ENCODE data around the gene EFCAB11. TPM values are rescaled to one million over a fixed set of nuclear protein-coding genes. Genes with fewer than 3 reads are reported as not detected.

The EFCAB11 gene
- total RNA-seq, 1 donor from 2014 or later = 9.9 TPM

- Mint-ChIP-seq H3K4me3 (no peak overlapping the region), H3K27me3 (ENCODE audit: low read depth) (no peaks in the 10 kb centered on the region), H3K27ac (no peak overlapping the region), H3K4me1 (peaks cover 6% of the 10 kb centered on the region), H3K36me3 (no peaks in the 10 kb centered on the region), H3K9me3 (peaks cover 22% of the 10 kb centered on the region)
- no peak for TF ChIP-seq CTCF (IDR thresholded peaks at IDR 0.05; ENCODE audit: unreplicated experiment)
- no peak for DNase-seq (ENCODE audit: low spot score in 2 of 2, unreplicated experiment in 2 of 2)
These were observed 203.6 kb downstream of the EFCAB11 start for GRCh38 chr14:89750908-89751392.

GRCh38 chr14:89750281-89750755 is 204.2 kb downstream of the EFCAB11 start:
- H3K9me3 Mint-ChIP-seq = peaks cover 22% of the 10 kb centered on the region
- no peak overlapping the region for H3K4me3 Mint-ChIP-seq
- H3K36me3 Mint-ChIP-seq = no peaks in the 10 kb centered on the region
- no peak overlapping the region for H3K27ac Mint-ChIP-seq
- no peak for DNase-seq (ENCODE audit: low spot score in 2 of 2, unreplicated experiment in 2 of 2)
- H3K27me3 Mint-ChIP-seq (ENCODE audit: low read depth) = no peaks in the 10 kb centered on the region
- H3K4me1 Mint-ChIP-seq = peaks cover 6% of the 10 kb centered on the region
- no peak for TF ChIP-seq CTCF (IDR thresholded peaks at IDR 0.05; ENCODE audit: unreplicated experiment)

- no peak for DNase-seq (ENCODE audit: low spot score in 2 of 2, unreplicated experiment in 2 of 2)
- Mint-ChIP-seq H3K4me3 (no peak overlapping the region), H3K36me3 (no peaks in the 10 kb centered on the region), H3K9me3 (peaks cover 22% of the 10 kb centered on the region), H3K27ac (no peak overlapping the region), H3K4me1 (peaks cover 6% of the 10 kb centered on the region), H3K27me3 (ENCODE audit: low read depth) (no peaks in the 10 kb centered on the region)
- no peak for TF ChIP-seq CTCF (IDR thresholded peaks at IDR 0.05; ENCODE audit: unreplicated experiment)
These were observed 206.5 kb downstream of the EFCAB11 start for GRCh38 chr14:89748004-89748403.

GRCh38 chr14:89747126-89747525 is 207.4 kb downstream of the EFCAB11 start:
- H3K4me1 Mint-ChIP-seq = peaks cover 6% of the 10 kb centered on the region
- H3K9me3 Mint-ChIP-seq = peaks cover 24% of the 10 kb centered on the region
- no peak overlapping the region for H3K27ac Mint-ChIP-seq
- no peaks in the 10 kb centered on the region for H3K27me3 Mint-ChIP-seq (ENCODE audit: low read depth)
- H3K36me3 Mint-ChIP-seq = no peaks in the 10 kb centered on the region
- H3K4me3 Mint-ChIP-seq = no peak overlapping the region
- DNase-seq (ENCODE audit: low spot score in 2 of 2, unreplicated experiment in 2 of 2) = no peak
- TF ChIP-seq CTCF (IDR thresholded peaks at IDR 0.05; ENCODE audit: unreplicated experiment) = no peak

- H3K9me3 Mint-ChIP-seq = peaks cover 29% of the 10 kb centered on the region
- H3K36me3 Mint-ChIP-seq = peaks cover 2% of the 10 kb centered on the region
- no peak for TF ChIP-seq CTCF (IDR thresholded peaks at IDR 0.05; ENCODE audit: unreplicated experiment)
- DNase-seq (ENCODE audit: low spot score in 2 of 2, unreplicated experiment in 2 of 2) = no peak
- no peak overlapping the region for H3K27ac Mint-ChIP-seq
- no peaks in the 10 kb centered on the region for H3K27me3 Mint-ChIP-seq (ENCODE audit: low read depth)
- H3K4me1 Mint-ChIP-seq = peaks cover 6% of the 10 kb centered on the region
- H3K4me3 Mint-ChIP-seq = no peak overlapping the region
These were observed 207.9 kb downstream of the EFCAB11 start for GRCh38 chr14:89746654-89747053.

GRCh38 chr14:89746135-89746534 is 208.4 kb downstream of the EFCAB11 start:
- Mint-ChIP-seq H3K36me3 (peaks cover 2% of the 10 kb centered on the region), H3K4me1 (peaks cover 6% of the 10 kb centered on the region), H3K27me3 (ENCODE audit: low read depth) (no peaks in the 10 kb centered on the region), H3K4me3 (no peak overlapping the region), H3K9me3 (peaks cover 32% of the 10 kb centered on the region), H3K27ac (no peak overlapping the region)
- no peak for DNase-seq (ENCODE audit: low spot score in 2 of 2, unreplicated experiment in 2 of 2)
- TF ChIP-seq CTCF (IDR thresholded peaks at IDR 0.05; ENCODE audit: unreplicated experiment) = no peak
